Peyer's patch (tissue), 4 donors: ENCODE measurements around the gene NEK7. TPM values are rescaled to one million over a fixed set of nuclear protein-coding genes. Genes with fewer than 3 reads are reported as not detected.

Experiments
- DNase-seq, 3 donors: peaks; one replicate each; pipeline ENCODE4 v3.0.0-alpha.2; 2017 to 2019
- H3K27ac ChIP-seq, 4 donors: fragments of 200-600 bp; sonication (generic); one replicate each; pipeline ENCODE4 v1.5.1; 2016 to 2019
- H3K27me3 ChIP-seq, 2 donors: fragments of 200-600 bp; sonication (generic); one replicate each; pipeline ENCODE4 v1.5.1; 2019
- H3K36me3 ChIP-seq, 3 donors: fragments of 200-600 bp; sonication (generic); one replicate each; pipeline ENCODE4 v1.5.1; 2016 to 2019
- H3K4me1 ChIP-seq, 4 donors: fragments of 200-600 bp; sonication (generic); one replicate each; pipeline ENCODE4 v1.5.1; 2016 to 2019
- H3K4me3 ChIP-seq, 4 donors: fragments of 200-600 bp; sonication (generic); 1 replicate in 3 of 4; 2 replicates in 1 of 4; pipeline ENCODE4 v1.5.1; 2016 to 2019; ENCODE audit warnings: mild to moderate bottlenecking in 1 of 4
- H3K9me3 ChIP-seq, 4 donors: fragments of 200-600 bp; sonication (generic); one replicate each; pipeline ENCODE4 v1.5.1; 2016 to 2019; ENCODE audit warnings: mild to moderate bottlenecking in 1 of 4
- CTCF ChIP-seq, 6 experiments: fragments of 450-650 bp in 4 of 6; fragments of 200-600 bp in 2 of 6; sonication (generic) in 1 of 6; IDR thresholded peaks; one replicate each; pipeline ENCODE4 v1.5.1; 2017 to 2019; ENCODE audit warnings: antibody characterized with exemption in 6 of 6, mild to moderate bottlenecking in 3 of 6, moderate library complexity in 1 of 6
- POLR2A ChIP-seq, 2 donors: fragments of 450-650 bp; IDR thresholded peaks; one replicate each; pipeline ENCODE4 v1.5.1; 2017; ENCODE audit warnings: antibody characterized with exemption in 2 of 2, mild to moderate bottlenecking in 2 of 2, moderate library complexity in 2 of 2
- total RNA-seq, 4 donors: library from RNA; depleted of rRNA; stranded (reverse); fragments of >200 nt; gene quantifications; one replicate each; pipeline ENCODE4 v1.1.0, GENCODE V29; 2016

NEK7 gene
- total RNA-seq, 4 donors from 2014 or later: 62.3 to 75.1 (median 66.5) TPM

GRCh38 chr1:198259333-198260074 is 102.7 kb downstream of the NEK7 start:
- no peak for DNase-seq
- no peaks in the 10 kb centered on the region for H3K9me3 ChIP-seq
- TF ChIP-seq CTCF (IDR thresholded peaks at IDR 0.05) (no peak), POLR2A (IDR thresholded peaks at IDR 0.05) (no peak)
- no peaks in the 10 kb centered on the region for H3K36me3 ChIP-seq
- H3K4me1 ChIP-seq: no peaks in the 10 kb centered on the region
- no peak overlapping the region for H3K27ac ChIP-seq
- no peak overlapping the region for H3K4me3 ChIP-seq
- H3K27me3 ChIP-seq: no peaks in the 10 kb centered on the region

GRCh38 chr1:198261886-198262285 is 105.1 kb downstream of the NEK7 start:
- H3K9me3 ChIP-seq: no peaks in the 10 kb centered on the region
- DNase-seq: no peak
- no peak overlapping the region for H3K27ac ChIP-seq
- H3K4me1 ChIP-seq: no peaks in the 10 kb centered on the region
- TF ChIP-seq CTCF (IDR thresholded peaks at IDR 0.05): no peak
- TF ChIP-seq POLR2A (IDR thresholded peaks at IDR 0.05): no peak
- no peaks in the 10 kb centered on the region for H3K36me3 ChIP-seq
- no peaks in the 10 kb centered on the region for H3K27me3 ChIP-seq
- no peak overlapping the region for H3K4me3 ChIP-seq

DNA sequence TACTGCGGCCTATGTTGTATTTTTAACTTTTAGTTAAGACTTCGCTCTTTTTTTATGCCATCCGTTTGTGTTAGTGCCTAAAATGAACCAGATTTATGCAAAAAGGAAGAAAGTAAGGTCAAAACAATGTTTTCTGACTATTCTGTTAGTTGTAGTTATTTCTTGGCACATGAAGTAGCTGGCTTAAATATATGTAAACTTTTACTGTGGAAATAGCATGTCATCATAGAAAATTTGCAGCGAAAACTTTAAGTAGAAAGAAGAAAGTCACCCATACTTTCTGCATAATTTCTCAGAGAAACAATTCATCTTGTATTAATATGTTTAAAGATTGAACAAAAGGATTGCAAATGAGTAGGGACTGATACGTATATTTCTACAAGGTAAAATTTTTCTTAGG is 106.4 kb downstream of the NEK7 start:
- no peak for DNase-seq
- Histone ChIP-seq H3K27ac (no peak overlapping the region), H3K4me1 (no peaks in the 10 kb centered on the region), H3K9me3 (no peaks in the 10 kb centered on the region), H3K4me3 (no peak overlapping the region), H3K27me3 (no peaks in the 10 kb centered on the region), H3K36me3 (no peaks in the 10 kb centered on the region)
- no peak for TF ChIP-seq POLR2A (IDR thresholded peaks at IDR 0.05)

DNA sequence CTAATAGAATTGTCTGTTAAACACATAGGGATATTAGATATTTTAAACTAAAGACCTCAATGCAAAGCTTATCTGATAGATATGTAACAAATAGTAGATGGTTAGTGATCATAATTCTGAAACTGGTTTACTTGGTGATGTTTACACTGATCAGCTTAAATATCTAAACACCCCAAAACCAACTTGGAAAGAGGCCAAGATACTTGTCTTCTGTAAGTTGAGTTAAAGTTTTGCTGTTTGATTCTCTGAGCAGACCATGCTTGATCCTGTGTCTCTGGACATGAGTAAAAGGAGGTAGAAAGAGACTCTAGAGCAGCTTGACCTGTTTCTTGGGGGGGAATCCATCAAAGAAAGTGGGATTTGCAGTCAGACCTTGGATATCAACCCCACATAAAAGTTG is 107.5 kb downstream of the NEK7 start:
- no peaks in the 10 kb centered on the region for H3K36me3 ChIP-seq
- DNase-seq: no peak

DNA sequence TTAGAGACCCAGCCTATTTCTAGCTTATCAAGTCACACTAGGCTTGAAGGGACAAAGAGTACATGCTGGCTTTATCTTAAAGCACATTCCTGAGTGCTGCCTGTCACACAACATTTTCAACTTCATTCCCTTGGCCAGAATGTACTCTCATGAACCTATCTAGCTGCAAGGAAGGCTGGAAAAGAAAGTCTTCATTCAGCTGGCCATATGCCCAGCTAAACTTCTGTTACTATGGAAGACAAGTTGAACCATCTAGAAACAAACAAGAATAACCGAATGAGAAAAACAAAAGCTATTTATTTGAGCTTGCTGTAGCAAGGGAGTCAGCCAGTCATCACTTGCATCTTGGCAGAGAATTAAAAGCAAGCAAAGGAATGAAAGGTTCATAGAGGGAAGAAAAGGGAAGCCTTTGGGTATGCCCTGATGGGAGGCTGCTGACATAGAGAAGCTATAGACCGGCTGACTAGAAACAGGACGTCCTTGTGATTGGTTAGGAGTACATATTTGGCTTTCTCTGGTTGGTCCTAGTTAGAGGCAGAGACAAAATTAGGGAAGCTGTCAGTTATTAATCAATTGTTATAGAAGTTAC is 108.4 kb downstream of the NEK7 start:
- peaks cover 0 to 9% (median 0%) of the 10 kb centered on the region in 4 donors for H3K4me1 ChIP-seq
- H3K4me3 ChIP-seq: no peak overlapping the region
- H3K9me3 ChIP-seq: no peaks in the 10 kb centered on the region
- no peak overlapping the region for H3K27ac ChIP-seq
- no peak for TF ChIP-seq POLR2A (IDR thresholded peaks at IDR 0.05)
- TF ChIP-seq CTCF (IDR thresholded peaks at IDR 0.05): no peak
- no peaks in the 10 kb centered on the region for H3K27me3 ChIP-seq
- H3K36me3 ChIP-seq: no peaks in the 10 kb centered on the region
- DNase-seq: no peak

More for the DNA sequence above, 107.5 kb downstream of the NEK7 start:
- no peak overlapping the region for H3K4me3 ChIP-seq
- TF ChIP-seq POLR2A (IDR thresholded peaks at IDR 0.05) (no peak), CTCF (IDR thresholded peaks at IDR 0.05) (no peak)
- H3K4me1 ChIP-seq: peaks cover 0 to 9% (median 0%) of the 10 kb centered on the region in 4 donors
- H3K27ac ChIP-seq: no peak overlapping the region
- no peaks in the 10 kb centered on the region for H3K27me3 ChIP-seq
- H3K9me3 ChIP-seq: no peaks in the 10 kb centered on the region

- H3K4me1 ChIP-seq: peaks cover 0 to 9% (median 0%) of the 10 kb centered on the region in 4 donors
- DNase-seq: no peak
- H3K4me3 ChIP-seq: no peak overlapping the region
- no peak overlapping the region for H3K27ac ChIP-seq
- TF ChIP-seq CTCF (IDR thresholded peaks at IDR 0.05) (no peak), POLR2A (IDR thresholded peaks at IDR 0.05) (no peak)
- no peaks in the 10 kb centered on the region for H3K9me3 ChIP-seq
- H3K36me3 ChIP-seq: no peaks in the 10 kb centered on the region
- H3K27me3 ChIP-seq: no peaks in the 10 kb centered on the region
Measured at GRCh38 chr1:198267056-198267455, 110.3 kb downstream of the NEK7 start.
